CD4-positive, alpha-beta memory T cell (primary cell): ENCODE results near the gene SMC3. TPM values are rescaled to one million over a fixed set of nuclear protein-coding genes. Genes with fewer than 3 reads are reported as not detected.

ENCODE experiments used
- CTCF ChIA-PET: fragments of 350-600 bp; sonication (Branson Sonifier 250); formaldehyde crosslinking; loops from one replicate; lab custom pipeline; 2021; ENCODE audit warnings: inconsistent platforms; ENCODE audit not compliant: partially characterized antibody; lab: Charles Lee
- POLR2A ChIA-PET: fragments of 350-600 bp; sonication (Branson Sonifier 250); formaldehyde crosslinking; loops from one replicate; lab custom pipeline; 2021; ENCODE audit not compliant: partially characterized antibody; lab: Charles Lee
- DNase-seq, 5 donors: peaks; one replicate each; pipeline versions ENCODE4 v3.0.0 to v3.0.0-alpha.2; 2020 to 2022; ENCODE audit warnings: mixed read lengths in 1 of 5
- H3K27ac ChIP-seq: one replicate; pipeline ENCODE4 v1.7.0; 2013; ENCODE audit warnings: low read depth, low read length
- H3K27me3 ChIP-seq: 2 replicates; pipeline ENCODE4 v1.7.0; 2013; ENCODE audit warnings: mild to moderate bottlenecking, low read length, moderate library complexity; ENCODE audit not compliant: insufficient read depth
- H3K36me3 ChIP-seq: 2 replicates; pipeline ENCODE4 v1.7.0; 2013; ENCODE audit warnings: mild to moderate bottlenecking, low read length, moderate library complexity; ENCODE audit not compliant: insufficient read depth
- H3K4me1 ChIP-seq: 2 replicates; pipeline ENCODE4 v1.7.0; 2013; ENCODE audit warnings: mild to moderate bottlenecking, low read length, moderate library complexity; ENCODE audit not compliant: insufficient read depth
- H3K4me3 ChIP-seq, 2 donors: one replicate each; pipeline ENCODE4 v1.7.0; 2013; ENCODE audit warnings: low read length in 2 of 2, mild to moderate bottlenecking in 1 of 2
- H3K9me3 ChIP-seq, 2 donors: one replicate each; pipeline ENCODE4 v1.7.0; 2013; ENCODE audit warnings: low read length in 2 of 2, control low read depth in 1 of 2; ENCODE audit not compliant: control insufficient read depth in 1 of 2
- H3K27ac Mint-ChIP-seq, 7 donors: one replicate each; pipeline ENCODE4 v1.8.0; 2020 to 2021; ENCODE audit warnings: mixed read lengths in 7 of 7, mild to moderate bottlenecking in 6 of 7, inconsistent platforms in 3 of 7, moderate library complexity in 3 of 7
- H3K27me3 Mint-ChIP-seq, 2 donors: one replicate each; pipeline ENCODE4 v1.8.0; 2020 to 2021; ENCODE audit warnings: mixed read lengths in 2 of 2
- H3K36me3 Mint-ChIP-seq, 2 donors: one replicate each; pipeline ENCODE4 v1.8.0; 2020 to 2021; ENCODE audit warnings: mixed read lengths in 2 of 2, inconsistent platforms in 1 of 2, mild to moderate bottlenecking in 1 of 2
- H3K4me1 Mint-ChIP-seq, 4 donors: one replicate each; pipeline ENCODE4 v1.8.0; 2020 to 2021; ENCODE audit warnings: mixed read lengths in 4 of 4, mild to moderate bottlenecking in 1 of 4
- H3K4me3 Mint-ChIP-seq, 8 donors: one replicate each; pipeline ENCODE4 v1.8.0; 2020 to 2021; ENCODE audit warnings: mixed read lengths in 8 of 8, mild to moderate bottlenecking in 7 of 8, moderate library complexity in 6 of 8, inconsistent platforms in 3 of 8
- H3K9me3 Mint-ChIP-seq, 8 donors: one replicate each; pipeline ENCODE4 v1.8.0; 2020 to 2021; ENCODE audit warnings: mixed read lengths in 8 of 8, mild to moderate bottlenecking in 5 of 8, inconsistent platforms in 3 of 8, moderate library complexity in 1 of 8
- intact Hi-C: fragments of 100-400 bp; cut with micrococcal nuclease; formaldehyde crosslinking; loops from one replicate; pipeline ENCODE4 v1.15.1; 2023
- polyA plus RNA-seq, 2 donors: library from polyadenylated mRNA; unstranded; fragments of 300-500 nt; fragmentation: Illumina TruSeq; gene quantifications; one replicate each; pipeline ENCODE4 v1.2.3, GENCODE V29; 2021
- total RNA-seq, 2 experiments: library from RNA; stranded (reverse); gene quantifications; one replicate each; pipeline ENCODE4 v1.2.3, GENCODE V29; 2021

The SMC3 gene
- total and polyA plus RNA-seq, 4 experiments from 2014 or later, result 43.8 to 96.1 (median 56.4) TPM

GRCh38 chr10:110642204-110643034, 74.9 kb downstream of the SMC3 start:
- no peak for DNase-seq
- peak overlapping the region in 1 of 7 donors; percentile 17 for H3K27ac Mint-ChIP-seq
- Histone ChIP-seq H3K36me3 (no peaks in the 10 kb centered on the region), H3K27me3 (peaks cover 45% of the 10 kb centered on the region), H3K27ac (no peak overlapping the region), H3K4me3 (peak overlapping the region in 1 of 2 donors; percentile 47), H3K4me1 (peaks cover 29% of the 10 kb centered on the region), H3K9me3 (no peaks in the 10 kb centered on the region)
- H3K4me1 Mint-ChIP-seq, result peaks cover 20 to 40% (median 27%) of the 10 kb centered on the region in 4 donors
- H3K36me3 Mint-ChIP-seq, result no peaks in the 10 kb centered on the region
- peaks cover 0 to 4% (median 0%) of the 10 kb centered on the region in 8 donors for H3K9me3 Mint-ChIP-seq
- intact Hi-C loops, result no loop called here
- ChIA-PET POLR2A (interaction anchor here (0.9 kb wide), 1 partner anchor 30 kb away, joined by 4 read pairs; no protein-coding TSS in a partner anchor), CTCF (interaction anchor here (1.3 to 2.1 kb wide), 3 partner anchors 30 to 34 kb away, joined by 4 to 8 read pairs (median 4); no protein-coding TSS in a partner anchor)
- peaks cover 40 to 44% of the 10 kb centered on the region in 2 donors for H3K27me3 Mint-ChIP-seq
- H3K4me3 Mint-ChIP-seq, result peak overlapping the region; percentile 77 to 89 (median 84)

DNA sequence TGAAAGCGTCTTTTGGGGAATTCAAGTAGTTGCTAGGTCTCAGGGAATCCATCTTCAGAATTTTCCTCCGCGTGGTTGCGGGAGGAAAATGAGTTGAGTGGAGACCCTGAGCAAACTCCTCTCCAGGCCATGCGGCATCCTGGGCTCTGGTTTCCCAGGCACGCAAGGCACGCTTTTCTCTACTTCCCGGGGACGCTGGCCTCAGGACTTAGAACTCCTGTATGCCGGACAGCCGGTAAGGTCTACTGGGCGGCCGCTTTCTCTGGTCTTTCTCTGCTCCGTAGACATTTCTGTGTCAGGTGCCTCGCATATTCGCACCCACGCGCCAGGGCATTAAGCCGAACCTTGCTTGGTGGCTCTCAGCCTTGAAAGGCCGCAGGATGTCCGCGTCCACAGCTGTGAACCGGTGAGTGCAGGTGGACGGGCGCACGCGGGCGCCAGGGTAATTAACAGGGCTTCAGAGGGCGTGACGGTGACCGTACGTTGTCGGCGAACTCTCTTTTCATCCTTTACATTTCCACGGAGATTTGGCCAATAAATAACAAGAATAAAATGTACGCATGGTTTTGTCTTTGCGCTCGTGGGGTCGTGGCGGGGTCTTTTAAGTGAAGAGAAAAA, 75.6 kb downstream of the SMC3 start:
- no peaks in the 10 kb centered on the region for H3K36me3 ChIP-seq
- H3K4me1 ChIP-seq, result peaks cover 29% of the 10 kb centered on the region
- Mint-ChIP-seq H3K36me3 (no peaks in the 10 kb centered on the region), H3K27ac (peak overlapping the region in 2 of 7 donors; percentile 29 to 33), H3K4me1 (peaks cover 20 to 40% (median 27%) of the 10 kb centered on the region in 4 donors), H3K9me3 (peaks cover 0 to 4% (median 0%) of the 10 kb centered on the region in 8 donors), H3K27me3 (peaks cover 41 to 44% of the 10 kb centered on the region in 2 donors), H3K4me3 (peak overlapping the region; percentile 83 to 89 (median 84))
- peaks cover 45% of the 10 kb centered on the region for H3K27me3 ChIP-seq
- no peaks in the 10 kb centered on the region for H3K9me3 ChIP-seq
- DNase-seq, result peak in 1 of 5 donors; percentile 12
- H3K4me3 ChIP-seq, result peak overlapping the region; percentile 39 to 47
- no peak overlapping the region for H3K27ac ChIP-seq
- POLR2A ChIA-PET, result no interaction called here
- intact Hi-C loops, result no loop called here
- CTCF ChIA-PET, result interaction anchor here (1.3 kb wide), 1 partner anchor 29 kb away, joined by 4 read pairs; no protein-coding TSS in a partner anchor

- H3K9me3 Mint-ChIP-seq, result peaks cover 0 to 4% (median 0%) of the 10 kb centered on the region in 8 donors
- intact Hi-C loops, result no loop called here
Measured at GRCh38 chr10:110643653-110644597, 76.4 kb downstream of the SMC3 start, which contains the start of gene RBM20. TSS of gene RBM20 (plus strand) at chr10:110644336. CDS start at chr10:110644455, 119 bp downstream.

GRCh38 chr10:110644598-110645462, 77.3 kb downstream of the SMC3 start:
- no peaks in the 10 kb centered on the region for H3K36me3 ChIP-seq

More at GRCh38 chr10:110643653-110644597, 76.4 kb downstream of the SMC3 start, which contains the start of gene RBM20:
- ChIA-PET CTCF (interaction anchor here (1.3 kb wide), 1 partner anchor 28 kb away, joined by 4 read pairs; no protein-coding TSS in a partner anchor), POLR2A (no interaction called here)
- peaks cover 20 to 40% (median 27%) of the 10 kb centered on the region in 4 donors for H3K4me1 Mint-ChIP-seq
- H3K27ac Mint-ChIP-seq, result peak within 1 kb of the TSS in 2 of 7 donors; percentile 29 to 33
- Histone ChIP-seq H3K9me3 (no peaks in the 10 kb centered on the region), H3K4me3 (peak within 1 kb of the TSS; percentile 39 to 47), H3K4me1 (peaks cover 29% of the 10 kb centered on the region), H3K27me3 (peaks cover 45% of the 10 kb centered on the region), H3K27ac (no peak within 1 kb of the TSS), H3K36me3 (no peaks in the 10 kb centered on the region)
- DNase-seq, result peak; percentile 14 to 46 (median 26)
- peak within 1 kb of the TSS; percentile 83 to 89 (median 84) for H3K4me3 Mint-ChIP-seq
- no peaks in the 10 kb centered on the region for H3K36me3 Mint-ChIP-seq
- H3K27me3 Mint-ChIP-seq, result peaks cover 45 to 48% of the 10 kb centered on the region in 2 donors

DNA sequence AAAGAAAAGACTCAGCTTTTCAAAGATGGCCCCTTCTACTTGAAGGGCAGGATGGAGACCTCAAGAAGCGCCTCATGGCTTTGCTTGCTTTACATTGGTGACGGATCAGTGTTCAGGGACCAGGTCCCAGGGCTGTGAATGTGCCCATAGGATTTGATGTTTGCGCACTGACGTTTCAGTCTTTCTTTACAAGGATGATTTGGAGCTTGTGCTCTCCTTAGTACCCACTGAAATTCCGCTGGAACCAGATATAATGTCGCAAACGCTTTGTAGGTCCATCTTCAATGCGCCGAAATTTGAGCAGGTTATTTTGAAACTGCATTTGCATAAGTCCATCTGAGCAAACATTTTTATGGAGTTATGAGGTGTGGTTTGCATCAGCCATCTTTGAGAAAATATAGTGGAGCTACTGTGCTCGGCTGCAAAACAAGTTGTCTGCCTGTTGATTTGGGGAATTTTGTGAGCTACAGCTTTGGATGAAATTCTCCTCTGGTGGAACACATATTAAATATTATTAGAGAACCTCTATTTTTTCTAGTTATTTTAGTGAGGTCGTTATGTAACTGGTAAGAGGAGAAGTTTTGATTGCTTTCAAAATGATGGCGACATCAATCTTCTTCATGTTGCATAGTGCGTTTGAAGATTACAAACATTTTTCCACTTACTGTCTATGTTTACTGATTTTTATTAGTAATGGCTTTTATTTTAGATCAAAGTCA, 79.1 kb downstream of the SMC3 start:
- H3K4me3 Mint-ChIP-seq, result no peak overlapping the region
- no peaks in the 10 kb centered on the region for H3K36me3 ChIP-seq
- no peak overlapping the region for H3K27ac Mint-ChIP-seq
- peaks cover 46 to 54% of the 10 kb centered on the region in 2 donors for H3K27me3 Mint-ChIP-seq
- peaks cover 11 to 29% (median 19%) of the 10 kb centered on the region in 4 donors for H3K4me1 Mint-ChIP-seq
- H3K9me3 Mint-ChIP-seq, result peaks cover 0 to 4% (median 0%) of the 10 kb centered on the region in 8 donors
- peaks cover 21% of the 10 kb centered on the region for H3K4me1 ChIP-seq
- no peaks in the 10 kb centered on the region for H3K36me3 Mint-ChIP-seq
- DNase-seq, result no peak
- CTCF ChIA-PET, result interaction anchor here (3.5 kb wide), 1 partner anchor 26 kb away, joined by 11 read pairs; no protein-coding TSS in a partner anchor
- H3K4me3 ChIP-seq, result no peak overlapping the region
- H3K9me3 ChIP-seq, result no peaks in the 10 kb centered on the region
- H3K27me3 ChIP-seq, result peaks cover 45% of the 10 kb centered on the region
- intact Hi-C loops, result no loop called here
- no peak overlapping the region for H3K27ac ChIP-seq
- POLR2A ChIA-PET, result no interaction called here

More at GRCh38 chr10:110644598-110645462, 77.3 kb downstream of the SMC3 start:
- Histone ChIP-seq H3K4me3 (no peak overlapping the region), H3K27ac (no peak overlapping the region), H3K27me3 (peaks cover 45% of the 10 kb centered on the region), H3K9me3 (no peaks in the 10 kb centered on the region), H3K4me1 (peaks cover 29% of the 10 kb centered on the region)
- Mint-ChIP-seq H3K4me1 (peaks cover 20 to 40% (median 27%) of the 10 kb centered on the region in 4 donors), H3K9me3 (peaks cover 0 to 4% (median 0%) of the 10 kb centered on the region in 8 donors), H3K27ac (no peak overlapping the region), H3K27me3 (peaks cover 48 to 49% of the 10 kb centered on the region in 2 donors), H3K4me3 (peak overlapping the region; percentile 65 to 78 (median 72)), H3K36me3 (no peaks in the 10 kb centered on the region)
- DNase-seq, result no peak
- CTCF ChIA-PET, result no interaction called here
- POLR2A ChIA-PET, result no interaction called here
- intact Hi-C loops, result no loop called here
